Thoracic aorta (tissue), 2 donors: ENCODE results near the gene IGF1. TPM values are rescaled to one million over a fixed set of nuclear protein-coding genes. Genes with fewer than 3 reads are reported as not detected.

Experiments
- ATAC-seq: fragments of 150-250 bp; one replicate; pipeline ENCODE4 v1.8.0; 2017; ENCODE audit warnings: low read depth; ENCODE audit not compliant: insufficient number of reproducible peaks, low FRiP score
- DNase-seq: peaks from one replicate; pipeline ENCODE4 v3.0.0-alpha.2; 2020; ENCODE audit warnings: low spot score
- H3K27ac ChIP-seq, 2 donors: fragments of 200-600 bp; sonication (generic); 1 replicate in 1 of 2; 2 replicates in 1 of 2; pipeline ENCODE4 v1.5.1; 2016; ENCODE audit warnings: mild to moderate bottlenecking in 2 of 2, moderate library complexity in 2 of 2
- H3K27me3 ChIP-seq: fragments of 200-600 bp; sonication (generic); replicated peaks from 2 replicates; pipeline ENCODE4 v1.6.0; 2016; ENCODE audit warnings: mild to moderate bottlenecking; ENCODE audit not compliant: insufficient read depth
- H3K36me3 ChIP-seq: fragments of 200-600 bp; sonication (generic); one replicate; pipeline ENCODE4 v1.5.1; 2016
- H3K4me1 ChIP-seq, 2 donors: fragments of 200-600 bp; sonication (generic); 1 replicate in 1 of 2; 2 replicates in 1 of 2; pipeline versions ENCODE4 v1.5.1 to v1.6.0; 2016; ENCODE audit warnings: low read depth in 2 of 2, mild to moderate bottlenecking in 1 of 2; ENCODE audit not compliant: control insufficient read depth in 1 of 2
- H3K4me3 ChIP-seq: fragments of 200-600 bp; sonication (generic); 2 replicates; pipeline ENCODE4 v1.5.1; 2016; ENCODE audit warnings: mild to moderate bottlenecking
- H3K9me3 ChIP-seq: fragments of 200-600 bp; sonication (generic); 2 replicates; pipeline ENCODE4 v1.5.1; 2016
- total RNA-seq, 2 donors: library from RNA; depleted of rRNA; stranded (reverse); fragments of >200 nt; gene quantifications; one replicate each; pipeline versions ENCODE4 v1.1.0 to v1.2.3, GENCODE V29; 2016
- TF ChIP-seq, protein P1 (sequence below): fragments of 200-600 bp; sonication (generic); IDR thresholded peaks from one replicate; pipeline ENCODE4 v1.5.1; 2019; ENCODE audit warnings: antibody characterized with exemption

IGF1 gene
- total RNA-seq, 2 donors from 2014 or later = 37.9 to 44.0 TPM

DNA sequence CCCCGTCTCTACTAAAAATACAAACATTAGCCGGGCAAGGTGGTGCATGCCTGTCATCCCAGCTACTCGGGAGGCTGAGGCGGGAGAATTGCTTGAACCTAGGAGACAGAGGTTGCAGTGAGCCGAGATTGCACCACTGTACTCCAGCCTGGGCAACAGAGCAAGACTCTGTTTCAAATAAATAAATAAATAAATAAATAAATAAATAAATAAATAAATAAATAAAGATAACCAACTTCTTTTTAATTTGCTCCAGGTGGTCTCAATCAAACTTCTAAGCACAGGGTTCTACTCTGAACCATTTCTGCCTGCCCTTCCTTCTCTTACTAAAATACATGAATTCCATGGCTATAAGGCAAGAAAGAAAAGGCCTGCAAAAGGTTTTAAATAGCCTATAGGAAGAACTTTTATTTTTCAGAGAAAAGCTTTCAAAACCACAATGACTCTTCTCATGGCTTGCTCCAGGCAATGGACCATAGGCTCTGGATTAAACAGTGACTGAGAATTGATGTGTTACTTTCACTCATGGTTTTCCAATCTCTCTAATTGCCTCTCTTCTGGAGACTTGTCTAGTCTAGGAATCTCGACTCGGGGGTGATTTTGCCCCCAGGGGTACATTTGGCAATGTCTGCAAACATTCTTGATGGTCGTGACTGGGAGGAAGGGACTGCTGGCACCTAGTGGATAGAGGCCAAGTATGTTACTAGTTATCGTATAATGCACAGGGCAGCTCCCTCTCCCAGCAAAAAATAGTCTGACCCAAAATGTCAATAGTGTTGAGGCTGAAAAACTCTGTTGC lies 14.4 kb downstream of the IGF1 start:
- Histone ChIP-seq H3K9me3 (no peaks in the 10 kb centered on the region), H3K4me3 (no peak overlapping the region), H3K4me1 (peaks cover 0 to 17% of the 10 kb centered on the region in 2 donors), H3K27me3 (no peaks in the 10 kb centered on the region), H3K36me3 (no peaks in the 10 kb centered on the region), H3K27ac (no peak overlapping the region)
- DNase-seq (no peak), ATAC-seq (no peak)
- TF ChIP-seq, protein P1, sequence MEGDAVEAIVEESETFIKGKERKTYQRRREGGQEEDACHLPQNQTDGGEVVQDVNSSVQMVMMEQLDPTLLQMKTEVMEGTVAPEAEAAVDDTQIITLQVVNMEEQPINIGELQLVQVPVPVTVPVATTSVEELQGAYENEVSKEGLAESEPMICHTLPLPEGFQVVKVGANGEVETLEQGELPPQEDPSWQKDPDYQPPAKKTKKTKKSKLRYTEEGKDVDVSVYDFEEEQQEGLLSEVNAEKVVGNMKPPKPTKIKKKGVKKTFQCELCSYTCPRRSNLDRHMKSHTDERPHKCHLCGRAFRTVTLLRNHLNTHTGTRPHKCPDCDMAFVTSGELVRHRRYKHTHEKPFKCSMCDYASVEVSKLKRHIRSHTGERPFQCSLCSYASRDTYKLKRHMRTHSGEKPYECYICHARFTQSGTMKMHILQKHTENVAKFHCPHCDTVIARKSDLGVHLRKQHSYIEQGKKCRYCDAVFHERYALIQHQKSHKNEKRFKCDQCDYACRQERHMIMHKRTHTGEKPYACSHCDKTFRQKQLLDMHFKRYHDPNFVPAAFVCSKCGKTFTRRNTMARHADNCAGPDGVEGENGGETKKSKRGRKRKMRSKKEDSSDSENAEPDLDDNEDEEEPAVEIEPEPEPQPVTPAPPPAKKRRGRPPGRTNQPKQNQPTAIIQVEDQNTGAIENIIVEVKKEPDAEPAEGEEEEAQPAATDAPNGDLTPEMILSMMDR = no peak

DNA sequence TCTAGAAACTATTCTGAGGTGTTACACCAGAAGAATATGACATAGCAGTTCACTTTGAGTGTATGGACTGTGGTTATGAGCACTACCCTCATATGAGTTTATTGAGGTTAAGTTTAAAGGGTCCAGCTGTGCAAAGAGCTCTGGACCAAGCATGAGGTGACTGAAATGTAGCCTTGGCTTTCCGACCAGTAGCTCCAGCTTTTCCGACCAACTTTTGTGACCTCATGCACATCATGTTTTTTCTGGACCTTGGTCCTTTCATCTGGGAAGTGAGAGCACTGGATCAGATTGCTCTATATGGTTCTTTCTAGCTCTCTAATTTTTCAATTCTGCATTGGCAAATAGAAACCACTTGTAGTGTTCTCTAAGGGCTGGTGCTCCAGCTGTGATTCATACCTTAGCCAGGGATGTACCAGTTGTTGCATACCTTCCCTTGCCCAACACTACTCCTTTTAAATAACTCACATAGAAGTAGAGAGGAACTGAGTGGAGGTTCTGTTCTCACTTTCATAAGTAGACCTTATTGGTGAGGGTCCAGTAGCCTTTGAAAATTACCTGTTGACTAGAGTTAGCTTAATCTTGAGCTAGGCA lies 16.6 kb downstream of the IGF1 start:
- H3K4me3 ChIP-seq = no peak overlapping the region
- TF ChIP-seq, protein P1 = no peak
- ATAC-seq = no peak

DNA sequence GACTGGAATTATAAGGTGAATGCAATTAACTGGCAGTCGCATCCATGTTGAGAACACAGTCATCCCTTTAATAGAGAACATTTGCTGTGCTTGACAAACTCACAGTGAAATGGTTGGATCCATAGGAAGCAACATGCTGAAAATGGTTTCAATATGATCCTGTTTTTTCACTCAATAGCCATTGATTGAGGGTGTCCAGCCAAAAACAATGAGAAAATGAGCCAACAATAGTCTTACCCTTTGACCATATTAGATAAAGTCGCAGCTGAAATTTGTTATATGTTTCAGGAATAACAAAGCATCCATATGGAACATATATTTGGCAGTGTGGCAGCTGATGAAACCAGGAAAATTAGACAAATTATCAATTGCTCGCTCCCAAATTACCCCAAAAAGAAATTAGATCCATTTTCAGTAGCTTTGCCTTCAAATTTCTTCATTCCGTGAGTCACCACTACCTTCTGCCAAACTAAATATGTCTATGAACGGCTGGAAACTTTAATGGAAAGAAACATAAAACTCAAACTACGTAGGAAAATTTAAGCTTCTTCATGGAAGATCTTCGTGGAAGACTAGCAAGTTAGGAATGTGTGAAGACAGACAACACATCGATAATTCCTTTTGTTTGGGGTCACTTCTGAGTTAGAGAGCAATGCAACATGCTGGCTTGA lies 17.4 kb downstream of the IGF1 start:
- ATAC-seq (no peak), DNase-seq (no peak)
- H3K27ac ChIP-seq = peak overlapping the region; percentile 5 to 33
- no peaks in the 10 kb centered on the region for H3K27me3 ChIP-seq
- H3K4me3 ChIP-seq = peak overlapping the region; percentile 9
- TF ChIP-seq, protein P1 = no peak
- peaks cover 0 to 17% of the 10 kb centered on the region in 2 donors for H3K4me1 ChIP-seq
- no peaks in the 10 kb centered on the region for H3K9me3 ChIP-seq
- H3K36me3 ChIP-seq = no peaks in the 10 kb centered on the region

More for the DNA sequence above, 16.6 kb downstream of the IGF1 start:
- H3K36me3 ChIP-seq = no peaks in the 10 kb centered on the region
- no peaks in the 10 kb centered on the region for H3K27me3 ChIP-seq
- no peaks in the 10 kb centered on the region for H3K9me3 ChIP-seq
- peaks cover 0 to 17% of the 10 kb centered on the region in 2 donors for H3K4me1 ChIP-seq
- DNase-seq = no peak
- H3K27ac ChIP-seq = peak overlapping the region; percentile 5 to 33

DNA sequence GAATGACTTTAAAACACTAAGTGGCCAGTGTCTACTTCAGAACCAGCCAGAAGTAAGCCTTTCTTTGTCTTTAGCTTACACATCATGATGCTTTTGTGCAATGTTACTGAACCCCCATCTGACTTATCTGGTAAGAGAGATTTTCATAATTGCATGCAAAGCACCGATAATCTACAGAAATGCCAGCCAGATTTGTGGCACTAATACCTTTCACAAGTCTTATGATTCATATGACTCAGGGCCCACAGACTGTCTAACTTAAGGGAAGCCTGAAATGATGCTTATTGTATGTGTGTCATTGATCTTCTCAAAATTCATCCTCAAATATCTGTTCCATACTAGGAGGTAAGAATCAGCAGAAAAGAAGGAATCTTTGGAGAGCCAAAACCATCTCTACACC lies 18.0 kb downstream of the IGF1 start:
- no peak for DNase-seq
- Histone ChIP-seq H3K27ac (no peak overlapping the region), H3K27me3 (no peaks in the 10 kb centered on the region), H3K4me3 (no peak overlapping the region), H3K9me3 (no peaks in the 10 kb centered on the region), H3K4me1 (peaks cover 0 to 17% of the 10 kb centered on the region in 2 donors), H3K36me3 (no peaks in the 10 kb centered on the region)
- ATAC-seq = no peak
- TF ChIP-seq, protein P1 = no peak

DNA sequence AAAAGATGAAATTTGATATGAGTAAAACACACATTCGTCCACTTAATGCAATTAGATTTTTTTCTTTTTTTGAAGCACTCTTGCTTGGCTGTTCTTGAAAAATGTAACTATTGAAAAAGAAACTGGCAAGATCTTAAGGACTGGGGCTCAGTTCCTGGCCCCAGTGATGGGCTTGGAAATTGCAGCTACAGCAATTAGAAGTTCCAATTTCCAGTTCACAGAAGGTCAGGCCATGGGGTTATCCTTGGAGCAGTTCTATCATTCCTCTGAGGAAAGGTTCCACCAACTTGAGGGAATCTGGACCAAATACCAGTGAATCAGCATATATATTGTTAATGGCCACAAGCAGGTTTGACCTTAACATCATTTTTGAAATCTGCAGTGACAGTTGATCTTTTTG lies 18.9 kb downstream of the IGF1 start:
- H3K36me3 ChIP-seq = no peaks in the 10 kb centered on the region
- H3K27ac ChIP-seq = no peak overlapping the region
- peaks cover 0 to 17% of the 10 kb centered on the region in 2 donors for H3K4me1 ChIP-seq
- H3K4me3 ChIP-seq = no peak overlapping the region
- ATAC-seq (no peak), DNase-seq (no peak)
- TF ChIP-seq, protein P1 = no peak
- H3K27me3 ChIP-seq = no peaks in the 10 kb centered on the region
- H3K9me3 ChIP-seq = no peaks in the 10 kb centered on the region
